ENCODE results near the gene UVRAG. TPM values are rescaled to one million over a fixed set of nuclear protein-coding genes. Genes with fewer than 3 reads are reported as not detected.

The UVRAG gene
- total RNA-seq, 3 donors from 2014 or later (not counting 1 experiment from before 2014, with no cell fraction given) = 39.9 to 52.5 (median 41.4) TPM

DNA sequence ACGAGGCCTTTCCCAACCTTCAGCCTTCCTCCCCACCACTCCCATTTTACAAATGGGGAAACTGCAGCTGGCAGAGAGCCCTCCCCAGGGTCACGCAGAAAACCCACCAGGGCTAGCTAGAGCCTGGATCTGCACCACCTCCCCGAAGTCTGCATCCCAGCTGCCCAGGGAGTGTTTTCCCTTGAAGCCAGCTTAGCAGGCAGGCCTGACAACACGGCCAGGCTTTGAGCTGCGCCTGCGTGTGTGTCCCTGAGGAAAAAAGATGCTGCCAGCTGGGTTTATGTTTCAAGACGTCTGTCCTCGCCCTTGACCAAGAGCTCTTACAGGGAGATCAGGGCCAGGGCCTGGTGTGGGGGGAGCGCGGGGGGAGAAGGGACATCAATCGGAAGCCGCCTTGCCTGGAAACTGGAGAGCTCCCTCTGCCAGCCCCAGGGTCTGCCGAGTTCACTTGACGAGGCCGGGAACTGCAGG lies 371.0 kb downstream of the UVRAG start:
- TF ChIP-seq, protein P1, sequence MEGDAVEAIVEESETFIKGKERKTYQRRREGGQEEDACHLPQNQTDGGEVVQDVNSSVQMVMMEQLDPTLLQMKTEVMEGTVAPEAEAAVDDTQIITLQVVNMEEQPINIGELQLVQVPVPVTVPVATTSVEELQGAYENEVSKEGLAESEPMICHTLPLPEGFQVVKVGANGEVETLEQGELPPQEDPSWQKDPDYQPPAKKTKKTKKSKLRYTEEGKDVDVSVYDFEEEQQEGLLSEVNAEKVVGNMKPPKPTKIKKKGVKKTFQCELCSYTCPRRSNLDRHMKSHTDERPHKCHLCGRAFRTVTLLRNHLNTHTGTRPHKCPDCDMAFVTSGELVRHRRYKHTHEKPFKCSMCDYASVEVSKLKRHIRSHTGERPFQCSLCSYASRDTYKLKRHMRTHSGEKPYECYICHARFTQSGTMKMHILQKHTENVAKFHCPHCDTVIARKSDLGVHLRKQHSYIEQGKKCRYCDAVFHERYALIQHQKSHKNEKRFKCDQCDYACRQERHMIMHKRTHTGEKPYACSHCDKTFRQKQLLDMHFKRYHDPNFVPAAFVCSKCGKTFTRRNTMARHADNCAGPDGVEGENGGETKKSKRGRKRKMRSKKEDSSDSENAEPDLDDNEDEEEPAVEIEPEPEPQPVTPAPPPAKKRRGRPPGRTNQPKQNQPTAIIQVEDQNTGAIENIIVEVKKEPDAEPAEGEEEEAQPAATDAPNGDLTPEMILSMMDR (IDR thresholded peaks at IDR 0.05) = no peak
- no peak overlapping the region for H3K4me3 Mint-ChIP-seq
- no peaks in the 10 kb centered on the region for H3K9me3 Mint-ChIP-seq
- H3K4me1 ChIP-seq (ENCODE audit: control insufficient read depth, insufficient read depth, low read length) = peaks cover 5% of the 10 kb centered on the region
- intact Hi-C loops (cut with micrococcal nuclease) = no loop called here
- H3K27ac ChIP-seq (ENCODE audit: low read length) = no peak overlapping the region
- H3K4me1 Mint-ChIP-seq = peaks cover 0 to 11% of the 10 kb centered on the region in 2 donors
- H3K27me3 Mint-ChIP-seq (ENCODE audit: low read depth in 2 of 2) = no peaks in the 10 kb centered on the region
- DNase-seq (no peak), ATAC-seq (no peak)
- no peak overlapping the region for H3K4me3 ChIP-seq (ENCODE audit: low read length)
- no peaks in the 10 kb centered on the region for H3K36me3 ChIP-seq (ENCODE audit: control insufficient read depth, insufficient read depth, low read length)
- H3K27me3 ChIP-seq (ENCODE audit: control insufficient read depth, insufficient read depth, low read length) = no peaks in the 10 kb centered on the region
- WGBS (ENCODE audit: insufficient coverage) = 88% methylated on average over 13 of the region's 15 CpGs
- no peak overlapping the region for H3K27ac Mint-ChIP-seq
- H3K36me3 Mint-ChIP-seq = no peaks in the 10 kb centered on the region
- no peaks in the 10 kb centered on the region for H3K9me3 ChIP-seq (ENCODE audit: control insufficient read depth, insufficient read depth, low read length)

DNA sequence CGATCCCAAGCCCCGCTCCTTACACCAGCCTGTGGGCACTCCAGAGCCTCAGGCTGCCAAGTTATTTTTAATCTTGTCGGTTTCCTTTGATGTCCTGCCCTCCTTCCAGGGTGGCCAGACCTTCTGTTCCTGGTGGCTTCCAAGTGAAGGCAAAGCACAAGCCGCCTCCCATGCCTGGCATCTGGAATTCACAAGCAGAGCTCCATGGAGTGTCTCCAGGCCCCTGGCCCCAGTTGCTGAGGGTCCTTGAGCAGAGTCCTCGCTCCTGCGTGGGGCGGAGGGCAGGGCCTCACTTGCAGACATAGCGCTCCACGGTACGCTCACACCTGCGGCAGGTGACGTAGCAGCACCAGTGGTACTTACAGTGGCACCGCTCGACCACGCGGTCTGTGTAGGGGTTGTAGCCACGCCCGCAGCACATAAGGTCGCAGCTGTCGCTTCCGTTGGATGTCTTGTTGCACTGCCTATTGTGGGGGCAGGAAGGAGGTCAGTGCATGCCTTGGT lies 371.8 kb downstream of the UVRAG start:
- Mint-ChIP-seq H3K4me1 (peaks cover 0 to 11% of the 10 kb centered on the region in 2 donors), H3K27me3 (ENCODE audit: low read depth in 2 of 2) (no peaks in the 10 kb centered on the region), H3K9me3 (no peaks in the 10 kb centered on the region), H3K27ac (no peak overlapping the region), H3K36me3 (no peaks in the 10 kb centered on the region), H3K4me3 (no peak overlapping the region)
- Histone ChIP-seq H3K36me3 (ENCODE audit: control insufficient read depth, insufficient read depth, low read length) (no peaks in the 10 kb centered on the region), H3K27me3 (ENCODE audit: control insufficient read depth, insufficient read depth, low read length) (no peaks in the 10 kb centered on the region), H3K4me1 (ENCODE audit: control insufficient read depth, insufficient read depth, low read length) (peaks cover 5% of the 10 kb centered on the region), H3K9me3 (ENCODE audit: control insufficient read depth, insufficient read depth, low read length) (no peaks in the 10 kb centered on the region), H3K27ac (ENCODE audit: low read length) (no peak overlapping the region), H3K4me3 (ENCODE audit: low read length) (no peak overlapping the region)
- WGBS (ENCODE audit: insufficient coverage) = 94% methylated on average over 18 of the region's 21 CpGs
- TF ChIP-seq, protein P1 (IDR thresholded peaks at IDR 0.05) = no peak
- DNase-seq (no peak), ATAC-seq (no peak)
- intact Hi-C loops (cut with micrococcal nuclease) = no loop called here

DNA sequence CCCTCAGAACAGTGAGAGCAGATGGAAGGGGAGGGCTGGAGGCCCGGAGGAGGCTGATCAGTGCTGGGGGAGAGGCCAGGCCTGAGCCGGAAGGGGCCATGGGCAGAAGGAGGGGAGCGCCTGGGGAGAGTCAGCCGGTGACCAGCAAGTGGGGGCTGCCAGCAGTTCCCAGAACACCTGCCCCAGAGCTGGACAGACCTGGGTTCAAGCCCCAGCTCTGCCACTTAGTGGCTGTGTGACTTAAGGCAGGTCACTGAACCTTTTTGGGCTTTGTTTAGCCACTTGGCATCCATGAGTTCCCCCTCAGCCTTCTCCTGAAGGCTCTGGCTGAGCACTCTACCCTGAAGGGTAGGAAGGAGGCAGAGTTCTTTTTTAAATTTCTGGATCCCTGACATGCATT lies 373.9 kb downstream of the UVRAG start:
- ATAC-seq (no peak), DNase-seq (no peak)
- TF ChIP-seq, protein P1 (IDR thresholded peaks at IDR 0.05) = no peak
- no peaks in the 10 kb centered on the region for H3K27me3 Mint-ChIP-seq (ENCODE audit: low read depth in 2 of 2)
- H3K36me3 ChIP-seq (ENCODE audit: control insufficient read depth, insufficient read depth, low read length) = no peaks in the 10 kb centered on the region
- peaks cover 5% of the 10 kb centered on the region for H3K4me1 ChIP-seq (ENCODE audit: control insufficient read depth, insufficient read depth, low read length)
- H3K27ac Mint-ChIP-seq = no peak overlapping the region
- peaks cover 0 to 11% of the 10 kb centered on the region in 2 donors for H3K4me1 Mint-ChIP-seq
- no peaks in the 10 kb centered on the region for H3K27me3 ChIP-seq (ENCODE audit: control insufficient read depth, insufficient read depth, low read length)
- WGBS (ENCODE audit: insufficient coverage) = 93% methylated on average over 4 of the region's 4 CpGs
- H3K9me3 ChIP-seq (ENCODE audit: control insufficient read depth, insufficient read depth, low read length) = no peaks in the 10 kb centered on the region
- H3K27ac ChIP-seq (ENCODE audit: low read length) = no peak overlapping the region
- no peaks in the 10 kb centered on the region for H3K36me3 Mint-ChIP-seq
- H3K4me3 Mint-ChIP-seq = no peak overlapping the region
- no peaks in the 10 kb centered on the region for H3K9me3 Mint-ChIP-seq
- no peak overlapping the region for H3K4me3 ChIP-seq (ENCODE audit: low read length)
- intact Hi-C loops (cut with micrococcal nuclease) = no loop called here

GRCh38 chr11:76189682-76190081 lies 374.7 kb downstream of the UVRAG start:
- H3K36me3 ChIP-seq (ENCODE audit: control insufficient read depth, insufficient read depth, low read length) = no peaks in the 10 kb centered on the region
- no peaks in the 10 kb centered on the region for H3K27me3 Mint-ChIP-seq (ENCODE audit: low read depth in 2 of 2)
- no peak for DNase-seq
- H3K4me1 ChIP-seq (ENCODE audit: control insufficient read depth, insufficient read depth, low read length) = peaks cover 3% of the 10 kb centered on the region
- peaks cover 0 to 5% of the 10 kb centered on the region in 2 donors for H3K4me1 Mint-ChIP-seq
- H3K9me3 ChIP-seq (ENCODE audit: control insufficient read depth, insufficient read depth, low read length) = no peaks in the 10 kb centered on the region
- H3K27ac Mint-ChIP-seq = no peak overlapping the region
- TF ChIP-seq, protein P1 (IDR thresholded peaks at IDR 0.05) = no peak
- no peaks in the 10 kb centered on the region for H3K9me3 Mint-ChIP-seq
- no peak overlapping the region for H3K27ac ChIP-seq (ENCODE audit: low read length)
- no peaks in the 10 kb centered on the region for H3K27me3 ChIP-seq (ENCODE audit: control insufficient read depth, insufficient read depth, low read length)
- H3K4me3 Mint-ChIP-seq = no peak overlapping the region
- intact Hi-C loops (cut with micrococcal nuclease) = no loop called here
- 71% methylated on average over 6 of the region's 6 CpGs for WGBS (ENCODE audit: insufficient coverage)
- H3K4me3 ChIP-seq (ENCODE audit: low read length) = no peak overlapping the region
- ATAC-seq = no peak
- H3K36me3 Mint-ChIP-seq = no peaks in the 10 kb centered on the region

Measured in natural killer cell (primary cell).